ENCODE measurements around the gene LMNB1.

Gene LMNB1

GRCh38 chr5:126831156-126831555 is 54.2 kb downstream of the LMNB1 start:
- TF ChIP-seq YY1 (IDR thresholded peaks at IDR 0.05; ENCODE audit: low read depth) (no peak), RAD21 (IDR thresholded peaks at IDR 0.05; ENCODE audit: low read depth) (no peak), NFIC (IDR thresholded peaks at IDR 0.05) (no peak), REST (IDR thresholded peaks at IDR 0.05; ENCODE audit: low read depth) (no peak), TCF12 (IDR thresholded peaks at IDR 0.05; ENCODE audit: low read depth) (no peak), FOXM1 (IDR thresholded peaks at IDR 0.05; ENCODE audit: borderline replicate concordance, low read depth) (no peak), EGR1 (IDR thresholded peaks at IDR 0.05) (no peak), ZBTB7A (IDR thresholded peaks at IDR 0.05; ENCODE audit: low read depth) (no peak), TEAD4 (IDR thresholded peaks at IDR 0.05) (no peak), MAX (IDR thresholded peaks at IDR 0.05) (no peak), EP300 (IDR thresholded peaks at IDR 0.05; ENCODE audit: borderline replicate concordance) (no peak), TAF1 (IDR thresholded peaks at IDR 0.05; ENCODE audit: low read depth) (no peak), USF1 (IDR thresholded peaks at IDR 0.05) (no peak), CEBPB (IDR thresholded peaks at IDR 0.05) (no peak)

- TF ChIP-seq NFIC (IDR thresholded peaks at IDR 0.05) (no peak), EGR1 (IDR thresholded peaks at IDR 0.05) (no peak), REST (IDR thresholded peaks at IDR 0.05; ENCODE audit: low read depth) (no peak), YY1 (IDR thresholded peaks at IDR 0.05; ENCODE audit: low read depth) (no peak), TEAD4 (IDR thresholded peaks at IDR 0.05) (no peak), ZBTB7A (IDR thresholded peaks at IDR 0.05; ENCODE audit: low read depth) (no peak), CREB1 (IDR thresholded peaks at IDR 0.05; ENCODE audit: low read depth) (no peak), FOXM1 (IDR thresholded peaks at IDR 0.05; ENCODE audit: borderline replicate concordance, low read depth) (no peak), TCF12 (IDR thresholded peaks at IDR 0.05; ENCODE audit: low read depth) (no peak), CEBPB (IDR thresholded peaks at IDR 0.05) (no peak), RAD21 (IDR thresholded peaks at IDR 0.05; ENCODE audit: low read depth) (no peak), MAX (IDR thresholded peaks at IDR 0.05) (no peak), EP300 (IDR thresholded peaks at IDR 0.05; ENCODE audit: borderline replicate concordance) (no peak), USF1 (IDR thresholded peaks at IDR 0.05) (no peak)
Measured at GRCh38 chr5:126836778-126837177, 59.8 kb downstream of the LMNB1 start.

GRCh38 chr5:126837242-126837641 is 60.3 kb downstream of the LMNB1 start:
- TF ChIP-seq CREB1 (IDR thresholded peaks at IDR 0.05; ENCODE audit: low read depth), result no peak
- TF ChIP-seq USF1 (IDR thresholded peaks at IDR 0.05), result no peak
- no peak for TF ChIP-seq FOXM1 (IDR thresholded peaks at IDR 0.05; ENCODE audit: borderline replicate concordance, low read depth)
- TF ChIP-seq YY1 (IDR thresholded peaks at IDR 0.05; ENCODE audit: low read depth), result no peak
- no peak for TF ChIP-seq REST (IDR thresholded peaks at IDR 0.05; ENCODE audit: low read depth)
- TF ChIP-seq EGR1 (IDR thresholded peaks at IDR 0.05), result no peak
- no peak for TF ChIP-seq RAD21 (IDR thresholded peaks at IDR 0.05; ENCODE audit: low read depth)
- no peak for TF ChIP-seq EP300 (IDR thresholded peaks at IDR 0.05; ENCODE audit: borderline replicate concordance)
- no peak for TF ChIP-seq TAF1 (IDR thresholded peaks at IDR 0.05; ENCODE audit: low read depth)
- TF ChIP-seq ZBTB7A (IDR thresholded peaks at IDR 0.05; ENCODE audit: low read depth), result no peak
- no peak for TF ChIP-seq TCF12 (IDR thresholded peaks at IDR 0.05; ENCODE audit: low read depth)
- no peak for TF ChIP-seq NFIC (IDR thresholded peaks at IDR 0.05)
- no peak for TF ChIP-seq CEBPB (IDR thresholded peaks at IDR 0.05)
